ENCODE results near the gene MT1M.
A peak's percentile ranks its signal among the peaks of the same experiment; 100 is the strongest.
"Not testable (repeated sequence)": the region's sequence is repeated elsewhere in the genome, so short reads cannot be mapped to it uniquely, and the experiment has no call there.

The MT1M gene

GRCh38 chr16:56652600-56652999 lies 20.1 kb downstream of the MT1M start:
- DNase-seq = no peak

GRCh38 chr16:56653218-56653617 lies 20.8 kb downstream of the MT1M start:
- DNase-seq = no peak

- DNase-seq = peak; percentile 70
Observed at GRCh38 chr16:56657555-56658326, 25.3 kb downstream of the MT1M start, which contains the start of gene MT1F. Gene MT1F (plus strand): TSS chr16:56657959. CDS start chr16:56658059, 100 bp downstream.

GRCh38 chr16:56658327-56658875 lies 25.9 kb downstream of the MT1M start:
- DNase-seq = no peak

- no peak for DNase-seq
Observed at GRCh38 chr16:56662357-56663354, 30.2 kb downstream of the MT1M start.

- DNase-seq = no peak
Observed at GRCh38 chr16:56664506-56664905, 32.0 kb downstream of the MT1M start.

GRCh38 chr16:56665286-56666261 lies 33.1 kb downstream of the MT1M start:
- DNase-seq = not testable (repeated sequence)

- no peak for DNase-seq
Observed at GRCh38 chr16:56667581-56668571, 35.4 kb downstream of the MT1M start, which contains the start of gene MT1G. Gene MT1G (minus strand): TSS chr16:56668065. CDS start chr16:56667993, 72 bp downstream.

- no peak for DNase-seq
Observed at GRCh38 chr16:56669005-56669839, 36.8 kb downstream of the MT1M start, which contains the start of gene MT1H. Gene MT1H (plus strand): TSS chr16:56669814. CDS start chr16:56669885, 71 bp downstream.

- no peak for DNase-seq
Observed at GRCh38 chr16:56669840-56670619, 37.6 kb downstream of the MT1M start.

GRCh38 chr16:56670620-56670934 lies 38.1 kb downstream of the MT1M start:
- DNase-seq = no peak

- DNase-seq = not testable (repeated sequence)
Observed at GRCh38 chr16:56671691-56672090, 39.2 kb downstream of the MT1M start.

- not testable (repeated sequence) for DNase-seq
Observed at GRCh38 chr16:56672171-56672570, 39.7 kb downstream of the MT1M start.

- no peak for DNase-seq
Observed at GRCh38 chr16:56672761-56673536, 40.5 kb downstream of the MT1M start.

GRCh38 chr16:56673921-56674320 lies 41.5 kb downstream of the MT1M start:
- DNase-seq = peak; percentile 44 to 47

GRCh38 chr16:56674570-56674969 lies 42.1 kb downstream of the MT1M start:
- not testable (repeated sequence) for DNase-seq

- DNase-seq = no peak
Observed at GRCh38 chr16:56675685-56676210, 43.3 kb downstream of the MT1M start.

- no peak for DNase-seq
Observed at GRCh38 chr16:56677474-56677873, 45.0 kb downstream of the MT1M start.

All from AML-193 (cell line).